GM23338 (cell line): Measurements from ENCODE around the gene PVALB. TPM values are rescaled to one million over a fixed set of nuclear protein-coding genes. Genes with fewer than 3 reads are reported as not detected.

Source experiments
- ATAC-seq: fragments of 200-7000 bp; cut with Tn5 transposase; 3 replicates; pipeline ENCODE4 v1.9.1; 2020
- DNase-seq: peaks from one replicate; pipeline ENCODE4 v3.0.0-alpha.2; 2015; ENCODE audit warnings: low spot score
- H2AFZ ChIP-seq: fragments of 200-600 bp; sonication (generic); 2 replicates; pipeline ENCODE4 v1.8.0; 2016; ENCODE audit warnings: antibody characterized with exemption, mild to moderate bottlenecking, moderate library complexity
- H3F3A ChIP-seq: fragments of 200-600 bp; sonication (generic); replicated peaks from 2 replicates; pipeline ENCODE4 v1.8.0; 2017; ENCODE audit warnings: antibody characterized with exemption, mixed run types, low read depth
- H3K27ac ChIP-seq: fragments of 200-600 bp; sonication (generic); 2 replicates; pipeline ENCODE4 v1.6.1; 2016; ENCODE audit warnings: low read depth
- H3K27me3 ChIP-seq: fragments of 200-600 bp; sonication (generic); 2 replicates; pipeline ENCODE4 v1.8.0; 2016; ENCODE audit warnings: mild to moderate bottlenecking, mixed run types, moderate library complexity; ENCODE audit not compliant: insufficient read depth
- H3K36me3 ChIP-seq: fragments of 200-600 bp; sonication (generic); 2 replicates; pipeline ENCODE4 v1.8.0; 2016; ENCODE audit warnings: mild to moderate bottlenecking; ENCODE audit not compliant: insufficient read depth
- H3K4me1 ChIP-seq: fragments of 200-600 bp; sonication (generic); 2 replicates; pipeline ENCODE4 v1.8.0; 2016; ENCODE audit warnings: mild to moderate bottlenecking, moderate library complexity; ENCODE audit not compliant: insufficient read depth
- H3K4me2 ChIP-seq: fragments of 200-600 bp; sonication (generic); 2 replicates; pipeline ENCODE4 v1.7.1; 2017; ENCODE audit warnings: mixed run types
- H3K4me3 ChIP-seq: fragments of 200-600 bp; sonication (generic); 2 replicates; pipeline ENCODE4 v1.6.1; 2016; ENCODE audit warnings: mixed run types
- H3K79me2 ChIP-seq: fragments of 200-600 bp; sonication (generic); replicated peaks from 2 replicates; pipeline ENCODE4 v1.8.0; 2017; ENCODE audit warnings: mild to moderate bottlenecking; ENCODE audit not compliant: insufficient read depth
- H3K9me2 ChIP-seq: fragments of 200-600 bp; sonication (generic); 2 replicates; pipeline ENCODE4 v1.8.0; 2017; ENCODE audit not compliant: insufficient read depth
- H4K20me1 ChIP-seq: fragments of 200-600 bp; sonication (generic); replicated peaks from 2 replicates; pipeline ENCODE4 v1.8.0; 2017; ENCODE audit warnings: mild to moderate bottlenecking; ENCODE audit not compliant: insufficient read depth
- H3K27ac Mint-ChIP-seq: 2 replicates; pipeline ENCODE4 v1.8.0; 2020; ENCODE audit warnings: inconsistent platforms, mild to moderate bottlenecking, moderate library complexity, mixed read lengths
- H3K27me3 Mint-ChIP-seq: 3 replicates; pipeline ENCODE4 v1.8.0; 2022; ENCODE audit warnings: low read depth, mild to moderate bottlenecking, moderate library complexity, mixed read lengths, inconsistent platforms; ENCODE audit not compliant: insufficient read depth, poor library complexity
- H3K36me3 Mint-ChIP-seq: 3 replicates; pipeline ENCODE4 v1.8.0; 2021; ENCODE audit warnings: low read depth, mild to moderate bottlenecking, inconsistent platforms, moderate library complexity, mixed read lengths
- H3K4me1 Mint-ChIP-seq: 3 replicates; pipeline ENCODE4 v1.8.0; 2020; ENCODE audit warnings: mild to moderate bottlenecking, inconsistent platforms, mixed read lengths
- H3K4me3 Mint-ChIP-seq: 3 replicates; pipeline ENCODE4 v1.8.0; 2021; ENCODE audit warnings: moderate library complexity, mild to moderate bottlenecking, inconsistent platforms, mixed read lengths
- H3K9me3 Mint-ChIP-seq: 3 replicates; pipeline ENCODE4 v1.8.0; 2020; ENCODE audit warnings: moderate library complexity, mild to moderate bottlenecking, inconsistent platforms, mixed read lengths
- CREB1 ChIP-seq: fragments of 250-450 bp; sonication (Bioruptor Pico); IDR thresholded peaks from 2 replicates; pipeline ENCODE4 v1.5.0; 2020; ENCODE audit warnings: low read depth, mild to moderate bottlenecking, moderate library complexity
- EZH2 ChIP-seq: fragments of 200-600 bp; sonication (generic); IDR thresholded peaks from one replicate; pipeline ENCODE4 v1.8.0; 2017; ENCODE audit warnings: antibody characterized with exemption, mild to moderate bottlenecking, low read depth; ENCODE audit not compliant: unreplicated experiment
- EZH2phosphoT487 ChIP-seq: fragments of 200-600 bp; sonication (generic); IDR thresholded peaks from one replicate; pipeline ENCODE4 v1.8.1; 2018; ENCODE audit warnings: antibody characterized with exemption; ENCODE audit not compliant: unreplicated experiment
- JUNB ChIP-seq: IDR thresholded peaks from one replicate; pipeline ENCODE4 v1.6.1; 2016; ENCODE audit warnings: antibody characterized with exemption; ENCODE audit not compliant: unreplicated experiment
- NANOG ChIP-seq: IDR thresholded peaks from 2 replicates; pipeline ENCODE4 v1.6.1; 2016; ENCODE audit warnings: antibody characterized with exemption, borderline replicate concordance
- POLR2AphosphoS5 ChIP-seq: IDR thresholded peaks from 2 replicates; pipeline ENCODE4 v1.6.1; 2016; ENCODE audit warnings: antibody characterized with exemption, low read depth
- STAT1 ChIP-seq: IDR thresholded peaks from one replicate; pipeline ENCODE4 v1.6.1; 2016; ENCODE audit warnings: antibody characterized with exemption; ENCODE audit not compliant: unreplicated experiment
- ZNF114 ChIP-seq: fragments of 250-450 bp; sonication (Bioruptor Pico); IDR thresholded peaks from 2 replicates; pipeline ENCODE4 v1.5.0; 2020; ENCODE audit warnings: mild to moderate bottlenecking, moderate library complexity
- ZNF331 ChIP-seq: fragments of 250-450 bp; sonication (Bioruptor Pico); IDR thresholded peaks from 2 replicates; pipeline ENCODE4 v1.5.0; 2020; ENCODE audit warnings: low read depth, mild to moderate bottlenecking, moderate library complexity
- polyA plus RNA-seq: library from polyadenylated mRNA; unstranded; fragments of >200 nt; fragmentation: Nextera tagmentation; extraction: Ambion mirVana; gene quantifications from 2 replicates; pipeline ENCODE4 v1.2.1, GENCODE V29; 2016
- total RNA-seq: library from RNA; depleted of rRNA; stranded (reverse); fragments of >200 nt; shearing (Covaris generic); gene quantifications from 2 replicates; pipeline ENCODE4 v1.2.3, GENCODE V29; 2014
- TF ChIP-seq, protein P1 (sequence below): fragments of 250-450 bp; sonication (Bioruptor Pico); IDR thresholded peaks from 2 replicates; pipeline ENCODE4 v1.5.0; 2020; ENCODE audit warnings: mild to moderate bottlenecking, moderate library complexity
- TF ChIP-seq, protein P2 (sequence below), 2 experiments: fragments of 200-600 bp in 1 of 2; sonication (generic) in 1 of 2; conservative IDR thresholded peaks; 2 replicates each; pipeline versions ENCODE4 v1.5.1 to v1.6.1; 2016 to 2017; ENCODE audit warnings: antibody characterized with exemption in 2 of 2, low read depth in 2 of 2, mild to moderate bottlenecking in 2 of 2, moderate library complexity in 1 of 2
- TF ChIP-seq, protein P3 (sequence below): IDR thresholded peaks from 2 replicates; pipeline ENCODE4 v1.6.1; 2016; ENCODE audit warnings: antibody characterized with exemption
- TF ChIP-seq, protein P4 (sequence below): IDR thresholded peaks from one replicate; pipeline ENCODE4 v1.6.1; 2018; ENCODE audit warnings: antibody characterized with exemption; ENCODE audit not compliant: unreplicated experiment

Gene PVALB
- total and polyA plus RNA-seq, 2 experiments from 2014 or later: 7.9 TPM; not detected in 1

DNA sequence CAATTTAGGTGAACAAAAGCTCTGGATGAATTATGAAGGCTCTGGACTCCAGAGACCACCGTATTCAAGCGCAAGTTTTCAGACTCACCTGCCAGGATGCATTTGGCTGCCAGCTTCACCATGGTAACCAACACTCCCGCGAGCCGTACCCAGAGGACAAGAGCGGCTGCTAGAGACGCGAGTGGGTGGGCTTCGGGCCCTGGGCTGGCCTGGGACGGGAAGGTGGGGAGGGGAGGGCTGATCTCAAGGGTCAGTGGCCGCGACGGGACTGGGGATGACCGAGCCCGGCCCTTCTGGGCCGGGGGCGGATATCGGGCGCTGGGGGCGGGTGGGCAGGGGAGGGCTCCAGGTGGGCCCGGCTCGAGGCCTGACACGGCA is 41.3 kb downstream of the PVALB start:
- H3K4me2 ChIP-seq: peak overlapping the region; percentile 91
- no peaks in the 10 kb centered on the region for H3F3A ChIP-seq
- DNase-seq (peak; percentile 45), ATAC-seq (peak; percentile 7)
- no peak for TF ChIP-seq JUNB
- TF ChIP-seq CREB1: no peak
- no peak for TF ChIP-seq POLR2AphosphoS5
- TF ChIP-seq, protein P1, sequence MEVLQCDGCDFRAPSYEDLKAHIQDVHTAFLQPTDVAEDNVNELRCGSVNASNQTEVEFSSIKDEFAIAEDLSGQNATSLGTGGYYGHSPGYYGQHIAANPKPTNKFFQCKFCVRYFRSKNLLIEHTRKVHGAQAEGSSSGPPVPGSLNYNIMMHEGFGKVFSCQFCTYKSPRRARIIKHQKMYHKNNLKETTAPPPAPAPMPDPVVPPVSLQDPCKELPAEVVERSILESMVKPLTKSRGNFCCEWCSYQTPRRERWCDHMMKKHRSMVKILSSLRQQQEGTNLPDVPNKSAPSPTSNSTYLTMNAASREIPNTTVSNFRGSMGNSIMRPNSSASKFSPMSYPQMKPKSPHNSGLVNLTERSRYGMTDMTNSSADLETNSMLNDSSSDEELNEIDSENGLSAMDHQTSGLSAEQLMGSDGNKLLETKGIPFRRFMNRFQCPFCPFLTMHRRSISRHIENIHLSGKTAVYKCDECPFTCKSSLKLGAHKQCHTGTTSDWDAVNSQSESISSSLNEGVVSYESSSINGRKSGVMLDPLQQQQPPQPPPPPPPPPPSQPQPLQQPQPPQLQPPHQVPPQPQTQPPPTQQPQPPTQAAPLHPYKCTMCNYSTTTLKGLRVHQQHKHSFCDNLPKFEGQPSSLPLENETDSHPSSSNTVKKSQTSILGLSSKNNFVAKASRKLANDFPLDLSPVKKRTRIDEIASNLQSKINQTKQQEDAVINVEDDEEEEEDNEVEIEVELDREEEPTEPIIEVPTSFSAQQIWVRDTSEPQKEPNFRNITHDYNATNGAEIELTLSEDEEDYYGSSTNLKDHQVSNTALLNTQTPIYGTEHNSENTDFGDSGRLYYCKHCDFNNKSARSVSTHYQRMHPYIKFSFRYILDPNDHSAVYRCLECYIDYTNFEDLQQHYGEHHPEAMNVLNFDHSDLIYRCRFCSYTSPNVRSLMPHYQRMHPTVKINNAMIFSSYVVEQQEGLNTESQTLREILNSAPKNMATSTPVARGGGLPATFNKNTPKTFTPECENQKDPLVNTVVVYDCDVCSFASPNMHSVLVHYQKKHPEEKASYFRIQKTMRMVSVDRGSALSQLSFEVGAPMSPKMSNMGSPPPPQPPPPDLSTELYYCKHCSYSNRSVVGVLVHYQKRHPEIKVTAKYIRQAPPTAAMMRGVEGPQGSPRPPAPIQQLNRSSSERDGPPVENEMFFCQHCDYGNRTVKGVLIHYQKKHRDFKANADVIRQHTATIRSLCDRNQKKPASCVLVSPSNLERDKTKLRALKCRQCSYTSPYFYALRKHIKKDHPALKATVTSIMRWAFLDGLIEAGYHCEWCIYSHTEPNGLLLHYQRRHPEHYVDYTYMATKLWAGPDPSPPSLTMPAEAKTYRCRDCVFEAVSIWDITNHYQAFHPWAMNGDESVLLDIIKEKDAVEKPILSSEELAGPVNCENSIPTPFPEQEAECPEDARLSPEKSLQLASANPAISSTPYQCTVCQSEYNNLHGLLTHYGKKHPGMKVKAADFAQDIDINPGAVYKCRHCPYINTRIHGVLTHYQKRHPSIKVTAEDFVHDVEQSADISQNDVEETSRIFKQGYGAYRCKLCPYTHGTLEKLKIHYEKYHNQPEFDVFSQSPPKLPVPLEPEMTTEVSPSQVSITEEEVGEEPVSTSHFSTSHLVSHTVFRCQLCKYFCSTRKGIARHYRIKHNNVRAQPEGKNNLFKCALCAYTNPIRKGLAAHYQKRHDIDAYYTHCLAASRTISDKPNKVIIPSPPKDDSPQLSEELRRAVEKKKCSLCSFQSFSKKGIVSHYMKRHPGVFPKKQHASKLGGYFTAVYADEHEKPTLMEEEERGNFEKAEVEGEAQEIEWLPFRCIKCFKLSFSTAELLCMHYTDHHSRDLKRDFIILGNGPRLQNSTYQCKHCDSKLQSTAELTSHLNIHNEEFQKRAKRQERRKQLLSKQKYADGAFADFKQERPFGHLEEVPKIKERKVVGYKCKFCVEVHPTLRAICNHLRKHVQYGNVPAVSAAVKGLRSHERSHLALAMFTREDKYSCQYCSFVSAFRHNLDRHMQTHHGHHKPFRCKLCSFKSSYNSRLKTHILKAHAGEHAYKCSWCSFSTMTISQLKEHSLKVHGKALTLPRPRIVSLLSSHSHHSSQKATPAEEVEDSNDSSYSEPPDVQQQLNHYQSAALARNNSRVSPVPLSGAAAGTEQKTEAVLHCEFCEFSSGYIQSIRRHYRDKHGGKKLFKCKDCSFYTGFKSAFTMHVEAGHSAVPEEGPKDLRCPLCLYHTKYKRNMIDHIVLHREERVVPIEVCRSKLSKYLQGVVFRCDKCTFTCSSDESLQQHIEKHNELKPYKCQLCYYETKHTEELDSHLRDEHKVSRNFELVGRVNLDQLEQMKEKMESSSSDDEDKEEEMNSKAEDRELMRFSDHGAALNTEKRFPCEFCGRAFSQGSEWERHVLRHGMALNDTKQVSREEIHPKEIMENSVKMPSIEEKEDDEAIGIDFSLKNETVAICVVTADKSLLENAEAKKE (CRISPR knock-in tag): no peak
- TF ChIP-seq, protein P2, sequence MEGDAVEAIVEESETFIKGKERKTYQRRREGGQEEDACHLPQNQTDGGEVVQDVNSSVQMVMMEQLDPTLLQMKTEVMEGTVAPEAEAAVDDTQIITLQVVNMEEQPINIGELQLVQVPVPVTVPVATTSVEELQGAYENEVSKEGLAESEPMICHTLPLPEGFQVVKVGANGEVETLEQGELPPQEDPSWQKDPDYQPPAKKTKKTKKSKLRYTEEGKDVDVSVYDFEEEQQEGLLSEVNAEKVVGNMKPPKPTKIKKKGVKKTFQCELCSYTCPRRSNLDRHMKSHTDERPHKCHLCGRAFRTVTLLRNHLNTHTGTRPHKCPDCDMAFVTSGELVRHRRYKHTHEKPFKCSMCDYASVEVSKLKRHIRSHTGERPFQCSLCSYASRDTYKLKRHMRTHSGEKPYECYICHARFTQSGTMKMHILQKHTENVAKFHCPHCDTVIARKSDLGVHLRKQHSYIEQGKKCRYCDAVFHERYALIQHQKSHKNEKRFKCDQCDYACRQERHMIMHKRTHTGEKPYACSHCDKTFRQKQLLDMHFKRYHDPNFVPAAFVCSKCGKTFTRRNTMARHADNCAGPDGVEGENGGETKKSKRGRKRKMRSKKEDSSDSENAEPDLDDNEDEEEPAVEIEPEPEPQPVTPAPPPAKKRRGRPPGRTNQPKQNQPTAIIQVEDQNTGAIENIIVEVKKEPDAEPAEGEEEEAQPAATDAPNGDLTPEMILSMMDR (conservative IDR thresholded peaks at IDR 0.05; ENCODE audit: low read depth in 2 of 2): no peak
- TF ChIP-seq, protein P3, sequence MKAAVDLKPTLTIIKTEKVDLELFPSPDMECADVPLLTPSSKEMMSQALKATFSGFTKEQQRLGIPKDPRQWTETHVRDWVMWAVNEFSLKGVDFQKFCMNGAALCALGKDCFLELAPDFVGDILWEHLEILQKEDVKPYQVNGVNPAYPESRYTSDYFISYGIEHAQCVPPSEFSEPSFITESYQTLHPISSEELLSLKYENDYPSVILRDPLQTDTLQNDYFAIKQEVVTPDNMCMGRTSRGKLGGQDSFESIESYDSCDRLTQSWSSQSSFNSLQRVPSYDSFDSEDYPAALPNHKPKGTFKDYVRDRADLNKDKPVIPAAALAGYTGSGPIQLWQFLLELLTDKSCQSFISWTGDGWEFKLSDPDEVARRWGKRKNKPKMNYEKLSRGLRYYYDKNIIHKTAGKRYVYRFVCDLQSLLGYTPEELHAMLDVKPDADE: no peak
- TF ChIP-seq EZH2phosphoT487: no peak
- no peak for TF ChIP-seq STAT1
- no peak for TF ChIP-seq EZH2
- no peak for TF ChIP-seq ZNF331 (CRISPR knock-in tag)
- no peak for TF ChIP-seq NANOG
- TF ChIP-seq ZNF114 (CRISPR knock-in tag): no peak
- TF ChIP-seq, protein P4, sequence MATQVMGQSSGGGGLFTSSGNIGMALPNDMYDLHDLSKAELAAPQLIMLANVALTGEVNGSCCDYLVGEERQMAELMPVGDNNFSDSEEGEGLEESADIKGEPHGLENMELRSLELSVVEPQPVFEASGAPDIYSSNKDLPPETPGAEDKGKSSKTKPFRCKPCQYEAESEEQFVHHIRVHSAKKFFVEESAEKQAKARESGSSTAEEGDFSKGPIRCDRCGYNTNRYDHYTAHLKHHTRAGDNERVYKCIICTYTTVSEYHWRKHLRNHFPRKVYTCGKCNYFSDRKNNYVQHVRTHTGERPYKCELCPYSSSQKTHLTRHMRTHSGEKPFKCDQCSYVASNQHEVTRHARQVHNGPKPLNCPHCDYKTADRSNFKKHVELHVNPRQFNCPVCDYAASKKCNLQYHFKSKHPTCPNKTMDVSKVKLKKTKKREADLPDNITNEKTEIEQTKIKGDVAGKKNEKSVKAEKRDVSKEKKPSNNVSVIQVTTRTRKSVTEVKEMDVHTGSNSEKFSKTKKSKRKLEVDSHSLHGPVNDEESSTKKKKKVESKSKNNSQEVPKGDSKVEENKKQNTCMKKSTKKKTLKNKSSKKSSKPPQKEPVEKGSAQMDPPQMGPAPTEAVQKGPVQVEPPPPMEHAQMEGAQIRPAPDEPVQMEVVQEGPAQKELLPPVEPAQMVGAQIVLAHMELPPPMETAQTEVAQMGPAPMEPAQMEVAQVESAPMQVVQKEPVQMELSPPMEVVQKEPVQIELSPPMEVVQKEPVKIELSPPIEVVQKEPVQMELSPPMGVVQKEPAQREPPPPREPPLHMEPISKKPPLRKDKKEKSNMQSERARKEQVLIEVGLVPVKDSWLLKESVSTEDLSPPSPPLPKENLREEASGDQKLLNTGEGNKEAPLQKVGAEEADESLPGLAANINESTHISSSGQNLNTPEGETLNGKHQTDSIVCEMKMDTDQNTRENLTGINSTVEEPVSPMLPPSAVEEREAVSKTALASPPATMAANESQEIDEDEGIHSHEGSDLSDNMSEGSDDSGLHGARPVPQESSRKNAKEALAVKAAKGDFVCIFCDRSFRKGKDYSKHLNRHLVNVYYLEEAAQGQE: no peak
- no peak overlapping the region for H2AFZ ChIP-seq
- H3K4me3 Mint-ChIP-seq: peak overlapping the region; percentile 85
- peaks cover 32% of the 10 kb centered on the region for H3K9me3 Mint-ChIP-seq
- peaks cover 8% of the 10 kb centered on the region for H3K27me3 ChIP-seq
- H3K4me1 Mint-ChIP-seq: peaks cover 22% of the 10 kb centered on the region
- H3K27ac ChIP-seq: no peak overlapping the region
- peaks cover 3% of the 10 kb centered on the region; the same call in 1 of the 2 replicates for H3K79me2 ChIP-seq
- H3K4me1 ChIP-seq: peaks cover 7% of the 10 kb centered on the region
- no peaks in the 10 kb centered on the region for H4K20me1 ChIP-seq
- peak overlapping the region; percentile 60; the same call in 1 of the 2 replicates for H3K27ac Mint-ChIP-seq
- no peaks in the 10 kb centered on the region for H3K36me3 ChIP-seq
- H3K4me3 ChIP-seq: peak overlapping the region; percentile 68
- H3K27me3 Mint-ChIP-seq: peaks cover 25% of the 10 kb centered on the region
- H3K36me3 Mint-ChIP-seq: peaks cover 25% of the 10 kb centered on the region
- no peaks in the 10 kb centered on the region for H3K9me2 ChIP-seq
